ENCODE measurements around the gene AHSP. TPM values are rescaled to one million over a fixed set of nuclear protein-coding genes. Genes with fewer than 3 reads are reported as not detected.
"Not testable (repeated sequence)": the region's sequence is repeated elsewhere in the genome, so short reads cannot be mapped to it uniquely, and the experiment has no call there.

Gene AHSP, protein sequence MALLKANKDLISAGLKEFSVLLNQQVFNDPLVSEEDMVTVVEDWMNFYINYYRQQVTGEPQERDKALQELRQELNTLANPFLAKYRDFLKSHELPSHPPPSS
- total RNA-seq (2021; fragmentation: NEBNext Ultra II Directional; extraction: Animal tissue kit (Norgen Biotek cat#: 25700)) = not detected
- long read RNA-seq = 0 reads

DNA sequence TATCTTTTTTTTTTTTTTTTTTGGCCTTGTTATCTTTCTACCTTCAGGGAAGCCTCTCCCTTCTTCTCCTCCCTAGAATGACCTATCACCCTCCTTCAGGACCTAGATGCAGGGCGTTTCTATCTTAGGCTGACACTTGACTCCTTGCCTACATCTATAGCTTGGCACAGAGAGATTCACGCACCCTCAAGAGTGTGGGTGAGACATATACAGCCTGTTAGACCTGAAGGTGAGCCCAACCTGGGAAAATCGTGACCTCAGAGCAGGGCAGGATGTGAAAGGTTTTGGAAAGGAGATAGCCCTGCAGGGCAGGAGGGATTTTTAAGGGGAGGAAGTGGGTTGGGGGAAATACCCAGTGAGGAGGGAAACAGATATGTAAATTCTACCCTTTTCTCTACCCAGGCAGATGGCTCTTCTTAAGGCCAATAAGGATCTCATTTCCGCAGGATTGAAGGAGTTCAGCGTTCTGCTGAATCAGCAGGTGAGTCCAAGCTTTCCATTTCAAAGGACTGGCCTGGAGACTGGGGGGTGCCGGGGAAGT is at the start of gene AHSP:
Gene AHSP (plus strand): TSS at position 167 of the 541 bp plus-strand sequence. CDS start 240 bp downstream, at position 407.
- Mint-ChIP-seq H3K36me3 (ENCODE audit: low read depth) (no peaks in the 10 kb centered on the region), H3K4me3 (peak within 1 kb of the TSS; percentile 1; the same call in 1 of the 2 replicates), H3K9me3 (no peaks in the 10 kb centered on the region), H3K4me1 (ENCODE audit: low read depth) (peaks cover 6% of the 10 kb centered on the region), H3K27me3 (ENCODE audit: insufficient read depth) (peaks cover 32% of the 10 kb centered on the region), H3K27ac (no peak within 1 kb of the TSS)
- no peak for DNase-seq
- TF ChIP-seq, protein P1, sequence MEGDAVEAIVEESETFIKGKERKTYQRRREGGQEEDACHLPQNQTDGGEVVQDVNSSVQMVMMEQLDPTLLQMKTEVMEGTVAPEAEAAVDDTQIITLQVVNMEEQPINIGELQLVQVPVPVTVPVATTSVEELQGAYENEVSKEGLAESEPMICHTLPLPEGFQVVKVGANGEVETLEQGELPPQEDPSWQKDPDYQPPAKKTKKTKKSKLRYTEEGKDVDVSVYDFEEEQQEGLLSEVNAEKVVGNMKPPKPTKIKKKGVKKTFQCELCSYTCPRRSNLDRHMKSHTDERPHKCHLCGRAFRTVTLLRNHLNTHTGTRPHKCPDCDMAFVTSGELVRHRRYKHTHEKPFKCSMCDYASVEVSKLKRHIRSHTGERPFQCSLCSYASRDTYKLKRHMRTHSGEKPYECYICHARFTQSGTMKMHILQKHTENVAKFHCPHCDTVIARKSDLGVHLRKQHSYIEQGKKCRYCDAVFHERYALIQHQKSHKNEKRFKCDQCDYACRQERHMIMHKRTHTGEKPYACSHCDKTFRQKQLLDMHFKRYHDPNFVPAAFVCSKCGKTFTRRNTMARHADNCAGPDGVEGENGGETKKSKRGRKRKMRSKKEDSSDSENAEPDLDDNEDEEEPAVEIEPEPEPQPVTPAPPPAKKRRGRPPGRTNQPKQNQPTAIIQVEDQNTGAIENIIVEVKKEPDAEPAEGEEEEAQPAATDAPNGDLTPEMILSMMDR (IDR thresholded peaks at IDR 0.05) = no peak

DNA sequence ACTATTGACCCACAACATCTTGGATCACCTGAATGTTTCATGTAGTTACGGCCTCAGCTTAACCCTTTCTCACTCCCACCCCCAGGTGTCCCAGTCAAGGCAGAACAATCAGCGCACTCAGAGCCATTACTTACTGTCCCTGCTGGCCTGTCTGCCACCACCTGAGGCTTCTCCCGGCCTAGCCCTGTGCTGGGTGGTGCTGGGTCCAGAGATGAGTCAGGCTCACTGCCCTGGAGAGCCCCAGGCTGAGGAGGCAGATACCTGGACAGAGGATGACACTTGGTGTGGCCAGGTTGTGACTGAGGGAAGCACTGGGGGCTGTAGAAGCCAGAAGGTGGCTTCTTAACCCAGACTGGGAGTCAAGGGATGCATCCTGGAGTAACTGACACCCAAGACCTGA is 48.7 kb upstream of the AHSP start:
- no peak overlapping the region for H3K4me3 Mint-ChIP-seq
- no peak for DNase-seq
- no peak overlapping the region for H3K27ac Mint-ChIP-seq
- peaks cover 17% of the 10 kb centered on the region for H3K27me3 Mint-ChIP-seq (ENCODE audit: insufficient read depth)
- H3K36me3 Mint-ChIP-seq (ENCODE audit: low read depth) = peaks cover 21% of the 10 kb centered on the region
- no peaks in the 10 kb centered on the region for H3K9me3 Mint-ChIP-seq
- TF ChIP-seq, protein P1 (IDR thresholded peaks at IDR 0.05) = no peak
- H3K4me1 Mint-ChIP-seq (ENCODE audit: low read depth) = peaks cover 12% of the 10 kb centered on the region

DNA sequence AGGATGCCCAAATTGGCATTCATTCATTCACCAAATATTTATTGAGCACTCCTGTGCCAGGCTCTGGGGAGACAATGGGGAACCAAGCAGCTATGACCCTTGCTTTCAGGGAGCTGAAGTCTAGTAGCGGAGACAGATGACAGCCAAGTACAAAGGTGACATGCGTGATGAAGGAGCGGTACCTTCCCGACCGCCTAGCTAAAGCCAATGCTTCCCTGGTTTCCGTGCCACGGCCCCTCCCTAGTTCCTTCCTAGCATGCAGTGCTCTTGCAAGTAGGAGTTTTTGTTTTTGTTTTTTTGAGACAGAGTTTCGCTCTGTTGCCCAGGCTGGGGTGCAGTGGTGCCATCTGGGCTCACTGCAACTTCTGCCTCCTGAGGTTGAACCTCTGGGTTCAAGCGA is 47.9 kb upstream of the AHSP start:
- no peak for DNase-seq
- H3K27me3 Mint-ChIP-seq (ENCODE audit: insufficient read depth) = peaks cover 19% of the 10 kb centered on the region
- TF ChIP-seq, protein P1 (IDR thresholded peaks at IDR 0.05) = no peak
- H3K36me3 Mint-ChIP-seq (ENCODE audit: low read depth) = peaks cover 13% of the 10 kb centered on the region
- H3K9me3 Mint-ChIP-seq = no peaks in the 10 kb centered on the region
- peaks cover 4% of the 10 kb centered on the region for H3K4me1 Mint-ChIP-seq (ENCODE audit: low read depth)
- H3K27ac Mint-ChIP-seq = no peak overlapping the region
- no peak overlapping the region for H3K4me3 Mint-ChIP-seq

DNA sequence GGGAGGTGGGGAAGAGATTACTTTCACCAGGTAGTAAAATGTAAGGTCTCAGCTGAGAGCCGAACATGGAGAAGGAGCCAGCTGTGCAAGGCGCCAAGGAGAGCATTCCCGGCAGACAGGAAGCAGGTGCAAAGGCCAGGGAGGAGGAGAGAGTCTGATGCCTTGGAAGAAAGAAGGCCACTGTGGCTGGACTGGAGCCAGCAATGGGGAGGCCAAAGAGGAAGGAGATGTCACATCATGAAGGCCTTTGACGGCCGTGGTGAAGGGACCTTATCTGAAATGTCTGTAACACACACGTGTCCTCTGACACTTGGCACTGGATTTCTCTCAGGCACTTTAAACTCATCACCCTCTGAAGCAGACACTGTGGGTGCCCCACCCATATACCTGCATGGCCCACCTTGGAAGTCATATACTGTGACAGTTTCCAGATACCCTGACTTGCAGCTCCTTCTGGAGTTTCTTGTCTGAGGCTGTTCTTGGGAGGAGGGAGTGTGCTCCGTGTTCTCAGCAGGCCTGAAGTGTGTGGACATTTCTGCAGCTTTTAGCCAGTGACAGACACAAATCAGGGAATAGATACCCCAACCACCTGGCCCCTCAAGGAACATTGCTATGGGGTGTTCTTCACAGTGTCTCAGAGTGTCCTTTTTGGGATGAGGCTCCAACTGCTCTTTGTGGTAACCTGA is 46.7 kb upstream of the AHSP start:
- no peak for DNase-seq
- Mint-ChIP-seq H3K4me3 (no peak overlapping the region), H3K4me1 (ENCODE audit: low read depth) (no peaks in the 10 kb centered on the region; the same call in 1 of the 2 replicates), H3K36me3 (ENCODE audit: low read depth) (peaks cover 9% of the 10 kb centered on the region), H3K27me3 (ENCODE audit: insufficient read depth) (peaks cover 24% of the 10 kb centered on the region), H3K9me3 (no peaks in the 10 kb centered on the region), H3K27ac (peak overlapping the region; percentile 11; the same call in 1 of the 2 replicates)
- TF ChIP-seq, protein P1 (IDR thresholded peaks at IDR 0.05) = no peak

DNA sequence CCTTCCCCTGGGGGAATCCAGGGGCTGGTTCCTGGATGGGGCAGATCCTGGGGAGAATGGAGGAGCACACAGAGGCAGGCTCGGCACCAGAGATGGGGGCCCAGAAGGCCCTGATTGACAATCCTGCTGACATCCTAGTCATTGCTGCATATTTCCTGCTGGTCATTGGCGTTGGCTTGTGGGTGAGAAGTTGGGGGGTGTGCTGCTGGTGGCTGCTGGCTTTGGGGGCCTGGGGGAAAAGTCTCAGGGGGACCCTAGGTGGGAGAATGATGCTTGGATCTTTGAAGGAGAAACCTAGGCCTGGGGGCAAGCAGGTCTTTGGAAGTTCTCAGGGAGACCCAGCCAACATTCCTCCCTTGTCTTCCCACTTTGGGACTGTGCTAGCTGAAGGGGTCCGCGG is 44.6 kb upstream of the AHSP start, which contains the start of gene SLC5A2:
Gene SLC5A2 (plus strand): TSS at position 43 of the 400 bp plus-strand sequence. CDS start 14 bp downstream, at position 57.
- H3K27me3 Mint-ChIP-seq (ENCODE audit: insufficient read depth) = peaks cover 35% of the 10 kb centered on the region
- no peak within 1 kb of the TSS for H3K4me3 Mint-ChIP-seq
- TF ChIP-seq, protein P1 (IDR thresholded peaks at IDR 0.05) = no peak

DNA sequence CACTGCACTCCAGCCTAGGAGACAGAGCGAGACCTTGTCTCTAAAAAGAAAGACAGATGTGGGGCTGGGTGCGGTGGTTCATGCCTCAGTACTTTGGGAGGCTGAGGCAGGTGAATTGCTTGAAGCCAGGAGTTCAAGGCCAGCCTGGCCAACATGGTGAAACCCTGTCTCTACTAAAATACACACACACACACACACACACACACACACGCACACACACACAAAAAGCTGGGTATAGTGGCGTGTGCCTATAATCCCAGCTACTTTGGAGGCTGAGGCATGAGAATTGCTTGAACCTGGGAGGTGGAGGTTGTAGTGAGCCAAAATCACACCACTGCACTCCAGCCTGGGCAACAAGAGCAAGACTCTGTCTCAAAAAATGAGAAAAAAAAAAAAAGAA is 43.7 kb upstream of the AHSP start:
- H3K4me3 Mint-ChIP-seq; DNase-seq; H3K27ac Mint-ChIP-seq; H3K9me3 Mint-ChIP-seq; H3K4me1 Mint-ChIP-seq (ENCODE audit: low read depth); H3K36me3 Mint-ChIP-seq (ENCODE audit: low read depth): not testable (repeated sequence)
- peaks cover 38% of the 10 kb centered on the region for H3K27me3 Mint-ChIP-seq (ENCODE audit: insufficient read depth)

More for the DNA sequence above, 44.6 kb upstream of the AHSP start, which contains the start of gene SLC5A2:
- Mint-ChIP-seq H3K36me3 (ENCODE audit: low read depth) (peaks cover 5% of the 10 kb centered on the region), H3K27ac (no peak within 1 kb of the TSS), H3K4me1 (ENCODE audit: low read depth) (no peaks in the 10 kb centered on the region; the same call in none of the 2 replicates), H3K9me3 (no peaks in the 10 kb centered on the region)
- DNase-seq = no peak
